Nephron (organoid): ENCODE results near the gene HRH4.

Source experiments
- H3K27ac Mint-ChIP-seq, 3 experiments: 2 replicates each; pipeline ENCODE4 v1.8.0; 2020; ENCODE audit warnings: mixed read lengths in 3 of 3, mild to moderate bottlenecking in 2 of 3, moderate library complexity in 1 of 3
- H3K27me3 Mint-ChIP-seq: 2 replicates; pipeline ENCODE4 v1.8.0; 2021; ENCODE audit warnings: low read depth, mild to moderate bottlenecking, moderate library complexity, mixed read lengths
- H3K36me3 Mint-ChIP-seq: 2 replicates; pipeline ENCODE4 v1.8.0; 2020; ENCODE audit warnings: low read depth, mixed read lengths
- H3K4me1 Mint-ChIP-seq: 2 replicates; pipeline ENCODE4 v1.8.0; 2020; ENCODE audit warnings: mixed read lengths
- H3K4me3 Mint-ChIP-seq, 3 experiments: 2 replicates each; pipeline ENCODE4 v1.8.0; 2020; ENCODE audit warnings: mild to moderate bottlenecking in 3 of 3, mixed read lengths in 3 of 3, moderate library complexity in 2 of 3
- H3K9me3 Mint-ChIP-seq: 2 replicates; pipeline ENCODE4 v1.8.0; 2020; ENCODE audit warnings: mixed read lengths
- TF ChIP-seq, protein P1 (sequence below), 3 experiments: fragments of 200-600 bp; sonication (generic); IDR thresholded peaks; one replicate each; pipeline ENCODE4 v1.5.0; 2021; ENCODE audit warnings: antibody characterized with exemption in 3 of 3; ENCODE audit not compliant: unreplicated experiment in 3 of 3

Gene HRH4, protein sequence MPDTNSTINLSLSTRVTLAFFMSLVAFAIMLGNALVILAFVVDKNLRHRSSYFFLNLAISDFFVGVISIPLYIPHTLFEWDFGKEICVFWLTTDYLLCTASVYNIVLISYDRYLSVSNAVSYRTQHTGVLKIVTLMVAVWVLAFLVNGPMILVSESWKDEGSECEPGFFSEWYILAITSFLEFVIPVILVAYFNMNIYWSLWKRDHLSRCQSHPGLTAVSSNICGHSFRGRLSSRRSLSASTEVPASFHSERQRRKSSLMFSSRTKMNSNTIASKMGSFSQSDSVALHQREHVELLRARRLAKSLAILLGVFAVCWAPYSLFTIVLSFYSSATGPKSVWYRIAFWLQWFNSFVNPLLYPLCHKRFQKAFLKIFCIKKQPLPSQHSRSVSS

DNA sequence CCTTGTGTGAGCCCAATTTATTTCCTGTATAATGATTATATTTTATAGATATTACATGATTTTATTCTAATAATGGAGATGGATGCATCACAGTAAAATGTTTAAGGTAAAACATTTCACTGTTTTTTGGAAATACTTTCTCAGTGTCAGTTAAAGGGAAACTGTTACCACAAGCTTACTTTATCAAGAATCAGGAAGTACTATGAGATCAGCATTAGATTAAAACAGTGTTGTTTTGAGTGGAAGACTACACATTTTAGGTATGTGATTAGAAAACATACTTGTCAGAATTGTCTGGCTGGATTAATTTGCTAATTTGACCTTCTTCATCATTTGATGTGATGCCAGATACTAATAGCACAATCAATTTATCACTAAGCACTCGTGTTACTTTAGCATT is at the start of gene HRH4:
Gene HRH4 (plus strand): TSS at position 250 of the 400 bp plus-strand sequence. CDS start 92 bp downstream, at position 342.
- H3K9me3 Mint-ChIP-seq, result no peaks in the 10 kb centered on the region
- TF ChIP-seq, protein P1, sequence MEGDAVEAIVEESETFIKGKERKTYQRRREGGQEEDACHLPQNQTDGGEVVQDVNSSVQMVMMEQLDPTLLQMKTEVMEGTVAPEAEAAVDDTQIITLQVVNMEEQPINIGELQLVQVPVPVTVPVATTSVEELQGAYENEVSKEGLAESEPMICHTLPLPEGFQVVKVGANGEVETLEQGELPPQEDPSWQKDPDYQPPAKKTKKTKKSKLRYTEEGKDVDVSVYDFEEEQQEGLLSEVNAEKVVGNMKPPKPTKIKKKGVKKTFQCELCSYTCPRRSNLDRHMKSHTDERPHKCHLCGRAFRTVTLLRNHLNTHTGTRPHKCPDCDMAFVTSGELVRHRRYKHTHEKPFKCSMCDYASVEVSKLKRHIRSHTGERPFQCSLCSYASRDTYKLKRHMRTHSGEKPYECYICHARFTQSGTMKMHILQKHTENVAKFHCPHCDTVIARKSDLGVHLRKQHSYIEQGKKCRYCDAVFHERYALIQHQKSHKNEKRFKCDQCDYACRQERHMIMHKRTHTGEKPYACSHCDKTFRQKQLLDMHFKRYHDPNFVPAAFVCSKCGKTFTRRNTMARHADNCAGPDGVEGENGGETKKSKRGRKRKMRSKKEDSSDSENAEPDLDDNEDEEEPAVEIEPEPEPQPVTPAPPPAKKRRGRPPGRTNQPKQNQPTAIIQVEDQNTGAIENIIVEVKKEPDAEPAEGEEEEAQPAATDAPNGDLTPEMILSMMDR (IDR thresholded peaks at IDR 0.05; ENCODE audit: unreplicated experiment in 3 of 3), result no peak
- H3K27ac Mint-ChIP-seq, result no peak within 1 kb of the TSS
- H3K4me3 Mint-ChIP-seq, result no peak within 1 kb of the TSS
- no peaks in the 10 kb centered on the region for H3K27me3 Mint-ChIP-seq
- peaks cover 24% of the 10 kb centered on the region for H3K36me3 Mint-ChIP-seq
- no peaks in the 10 kb centered on the region for H3K4me1 Mint-ChIP-seq

DNA sequence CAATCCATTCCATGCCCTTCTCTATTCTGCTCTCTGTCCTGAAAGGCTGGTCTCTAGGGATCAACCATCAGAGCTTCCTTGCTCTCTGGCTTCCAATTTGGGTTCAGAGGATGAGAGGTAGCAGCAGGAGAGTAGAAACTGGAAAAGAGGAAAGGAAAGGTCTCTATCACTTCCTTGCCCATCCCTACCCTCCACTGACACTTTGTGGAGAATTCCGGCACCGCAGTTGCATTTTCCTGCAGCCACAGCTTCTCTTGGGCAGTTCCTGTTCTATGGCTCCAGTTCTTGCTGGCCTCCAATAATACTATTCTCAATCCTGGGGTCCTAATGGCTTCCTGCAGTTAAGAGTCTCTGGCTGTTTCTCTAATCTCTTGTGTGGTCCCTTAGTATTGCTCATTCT is 47.3 kb upstream of the HRH4 start:
- H3K36me3 Mint-ChIP-seq, result no peaks in the 10 kb centered on the region
- no peak overlapping the region for H3K27ac Mint-ChIP-seq
- H3K9me3 Mint-ChIP-seq, result no peaks in the 10 kb centered on the region
- no peak overlapping the region for H3K4me3 Mint-ChIP-seq
- H3K27me3 Mint-ChIP-seq, result peaks cover 17% of the 10 kb centered on the region
- TF ChIP-seq, protein P1 (IDR thresholded peaks at IDR 0.05; ENCODE audit: unreplicated experiment in 3 of 3), result no peak
- H3K4me1 Mint-ChIP-seq, result no peaks in the 10 kb centered on the region

DNA sequence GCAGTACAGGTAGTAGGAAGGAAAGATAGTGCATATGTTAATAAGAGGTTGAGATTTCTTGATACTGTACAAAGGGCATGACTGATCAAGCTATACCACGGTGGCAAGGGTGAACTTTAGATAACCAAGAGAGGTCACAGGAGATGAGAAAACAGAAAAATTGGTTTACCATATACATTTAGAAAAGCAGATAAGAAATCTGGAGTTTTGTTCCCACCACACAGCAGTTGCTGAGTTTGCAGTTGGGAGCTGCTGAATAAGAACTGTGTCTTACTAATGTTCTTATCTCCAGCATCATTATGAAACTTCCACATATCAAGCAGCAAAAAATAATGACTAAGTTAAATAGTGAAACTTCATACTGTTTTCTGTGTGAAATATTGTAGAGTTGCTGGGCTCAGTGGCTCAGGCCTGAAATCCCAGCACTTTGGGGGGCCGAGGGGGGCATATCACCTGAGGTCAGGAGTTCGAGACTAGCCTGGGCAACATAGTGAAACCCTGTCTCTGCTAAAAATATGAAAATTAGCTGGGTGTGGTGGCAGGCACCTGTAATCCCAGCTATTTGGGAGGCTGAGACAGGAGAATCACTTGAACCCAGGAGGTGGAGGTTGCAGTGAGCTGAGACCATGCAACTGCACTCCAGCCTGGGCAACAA is 46.0 kb upstream of the HRH4 start:
- Mint-ChIP-seq H3K27me3 (peaks cover 24% of the 10 kb centered on the region), H3K4me1 (no peaks in the 10 kb centered on the region), H3K9me3 (no peaks in the 10 kb centered on the region), H3K36me3 (no peaks in the 10 kb centered on the region), H3K27ac (no peak overlapping the region), H3K4me3 (no peak overlapping the region)
- TF ChIP-seq, protein P1 (IDR thresholded peaks at IDR 0.05; ENCODE audit: unreplicated experiment in 3 of 3), result no peak

DNA sequence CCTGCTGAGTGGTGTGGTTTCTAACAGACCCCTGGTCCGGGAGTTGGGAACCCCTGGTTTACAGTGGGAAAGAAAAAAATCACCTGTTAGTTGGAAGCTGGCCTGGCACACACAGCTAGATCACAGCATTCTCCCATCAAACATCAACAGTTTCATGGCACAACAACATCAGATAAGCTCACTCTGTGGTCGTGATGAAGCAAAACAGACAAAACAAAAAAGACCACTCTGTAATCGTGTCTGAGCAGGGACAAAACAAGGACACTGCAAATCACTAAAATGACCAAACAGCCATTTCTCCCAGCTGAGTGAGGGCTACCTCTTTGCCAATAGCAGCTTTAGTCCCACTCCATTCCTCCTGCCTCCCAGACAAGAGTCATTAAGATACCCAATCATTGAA is 43.0 kb upstream of the HRH4 start:
- Mint-ChIP-seq H3K27me3 (peaks cover 42% of the 10 kb centered on the region), H3K27ac (no peak overlapping the region), H3K4me3 (no peak overlapping the region), H3K9me3 (no peaks in the 10 kb centered on the region), H3K4me1 (no peaks in the 10 kb centered on the region), H3K36me3 (no peaks in the 10 kb centered on the region)
- TF ChIP-seq, protein P1 (IDR thresholded peaks at IDR 0.05; ENCODE audit: unreplicated experiment in 3 of 3), result no peak

DNA sequence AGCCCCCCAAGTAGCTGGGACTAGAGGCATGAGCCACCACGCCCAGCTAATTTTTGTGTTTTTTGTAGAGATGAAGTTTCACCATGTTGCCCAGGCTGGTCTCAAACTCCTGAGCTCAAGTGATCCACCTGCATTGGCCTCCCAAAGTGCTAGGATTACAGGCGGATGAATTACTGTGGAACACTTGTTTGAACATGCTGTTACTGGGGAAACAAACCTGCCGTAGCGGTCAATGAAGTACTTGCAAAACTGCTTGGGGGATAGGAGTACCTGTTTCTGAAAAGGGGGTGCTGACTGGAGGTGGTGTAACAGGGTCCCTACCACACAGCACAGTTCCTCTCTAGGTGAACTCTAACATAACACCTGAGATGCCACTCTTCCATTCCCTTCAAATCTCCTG is 39.9 kb upstream of the HRH4 start:
- Mint-ChIP-seq H3K27me3 (peaks cover 56% of the 10 kb centered on the region), H3K4me3 (no peak overlapping the region), H3K27ac (no peak overlapping the region), H3K9me3 (no peaks in the 10 kb centered on the region), H3K36me3 (no peaks in the 10 kb centered on the region), H3K4me1 (peaks cover 2% of the 10 kb centered on the region)
- TF ChIP-seq, protein P1 (IDR thresholded peaks at IDR 0.05; ENCODE audit: unreplicated experiment in 3 of 3), result no peak
